Inflammatory macrophage (primary cell): ENCODE measurements around the gene TGM4.
A peak's percentile ranks its signal among the peaks of the same experiment; 100 is the strongest.
"Not testable (repeated sequence)": the region's sequence is repeated elsewhere in the genome, so short reads cannot be mapped to it uniquely, and the experiment has no call there.

Experiments used
- DNase-seq, 2 donors: peaks; one replicate each; pipeline ENCODE4 v3.0.0-alpha.2; 2020 to 2022

TGM4 gene

DNA sequence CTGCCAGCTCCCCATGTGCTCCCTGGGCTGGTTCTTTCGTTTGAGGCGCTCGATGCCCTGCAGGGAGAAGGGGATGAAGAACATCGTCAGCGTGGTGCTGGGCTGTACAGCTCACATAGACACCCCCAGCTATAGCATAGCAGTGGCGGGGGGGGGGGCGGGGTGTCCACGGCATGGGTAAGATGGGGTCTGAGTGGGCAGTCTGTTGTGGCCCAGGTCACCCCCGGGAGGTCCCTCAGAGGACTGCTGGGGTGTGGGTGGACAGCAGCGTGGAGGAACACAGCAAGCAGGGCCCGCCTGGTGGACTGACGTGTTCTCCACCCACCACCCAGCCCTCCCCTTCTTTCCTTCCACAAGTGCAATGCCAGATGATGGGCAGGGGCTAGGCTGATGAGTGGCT is 43.7 kb downstream of the TGM4 start:
- DNase-seq, result no peak

DNA sequence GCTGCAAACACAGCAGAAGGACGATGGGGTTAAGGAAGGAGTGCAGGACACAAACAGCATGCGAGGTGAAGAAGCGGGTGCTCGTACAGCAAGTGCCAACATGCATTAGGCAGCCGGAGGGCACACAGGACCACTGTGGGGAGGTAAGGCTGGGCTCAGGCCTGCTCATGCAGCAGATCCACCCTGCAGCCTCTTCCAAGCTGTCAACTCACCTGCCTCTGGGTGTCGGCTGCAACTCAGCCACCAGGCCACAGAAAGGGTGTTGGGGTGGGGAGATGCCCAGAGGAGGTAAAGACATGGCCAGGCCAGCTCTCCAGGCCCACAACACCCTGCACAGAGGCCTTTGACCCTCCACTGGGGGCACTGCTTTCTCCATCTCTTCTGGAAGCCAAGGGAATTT is 44.2 kb downstream of the TGM4 start:
- DNase-seq, result no peak

DNA sequence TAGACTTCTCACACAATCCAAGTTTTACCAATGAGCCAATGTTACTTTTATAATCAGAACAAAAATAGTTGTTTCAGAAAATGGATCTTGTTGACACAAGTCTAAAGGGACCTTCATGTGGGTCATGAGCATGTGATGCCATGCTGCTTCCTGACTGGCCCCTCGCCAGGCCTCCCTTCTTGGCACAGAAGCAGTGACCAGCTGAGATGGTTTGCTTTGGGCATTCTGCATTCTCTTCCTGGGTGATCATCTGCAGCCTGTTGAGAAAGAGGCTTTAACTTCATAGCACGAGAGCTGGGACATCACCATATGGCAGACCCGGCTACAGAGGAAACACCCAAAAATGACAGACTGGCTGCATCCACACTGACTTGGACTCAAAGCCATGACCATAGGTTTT is 45.7 kb downstream of the TGM4 start:
- no peak for DNase-seq

DNA sequence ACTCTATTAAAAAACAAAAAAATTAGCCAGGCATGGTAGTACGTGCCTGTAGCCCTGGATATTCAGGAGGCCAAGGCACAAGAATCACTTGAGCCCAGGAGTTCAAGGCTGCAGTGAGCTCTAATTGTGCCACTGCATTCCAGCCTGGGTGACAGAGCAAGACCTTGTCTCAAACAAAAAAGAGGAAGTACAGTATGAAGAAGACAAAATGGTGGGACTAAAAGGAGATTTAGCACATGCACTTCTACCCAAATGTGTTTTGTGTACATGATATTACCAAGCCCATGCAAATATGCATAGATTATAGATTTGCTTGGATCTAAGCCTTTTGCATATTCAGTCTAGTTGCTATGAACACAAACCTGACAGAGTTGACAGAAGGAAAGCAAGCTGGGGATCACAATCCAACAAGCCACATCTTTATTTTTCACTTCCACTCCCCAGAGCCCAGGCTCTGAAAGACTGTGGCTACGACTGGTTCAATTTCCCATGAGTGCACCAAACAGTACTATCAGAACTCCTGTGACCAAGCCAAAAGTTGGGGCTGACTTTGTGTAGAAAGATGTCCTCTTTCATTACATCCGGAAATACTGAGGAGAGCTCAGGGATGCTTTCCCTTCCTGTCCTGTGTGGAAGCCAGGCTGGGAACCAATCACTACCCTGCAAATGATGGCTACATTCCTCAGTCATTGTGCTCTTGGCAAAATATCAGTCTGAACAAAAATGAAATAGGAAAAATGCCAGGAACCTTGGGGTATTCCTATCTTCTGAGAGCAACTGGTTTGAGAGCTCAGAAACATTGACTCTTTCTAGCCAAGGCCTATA is 49.4 kb downstream of the TGM4 start:
- DNase-seq, result no peak

DNA sequence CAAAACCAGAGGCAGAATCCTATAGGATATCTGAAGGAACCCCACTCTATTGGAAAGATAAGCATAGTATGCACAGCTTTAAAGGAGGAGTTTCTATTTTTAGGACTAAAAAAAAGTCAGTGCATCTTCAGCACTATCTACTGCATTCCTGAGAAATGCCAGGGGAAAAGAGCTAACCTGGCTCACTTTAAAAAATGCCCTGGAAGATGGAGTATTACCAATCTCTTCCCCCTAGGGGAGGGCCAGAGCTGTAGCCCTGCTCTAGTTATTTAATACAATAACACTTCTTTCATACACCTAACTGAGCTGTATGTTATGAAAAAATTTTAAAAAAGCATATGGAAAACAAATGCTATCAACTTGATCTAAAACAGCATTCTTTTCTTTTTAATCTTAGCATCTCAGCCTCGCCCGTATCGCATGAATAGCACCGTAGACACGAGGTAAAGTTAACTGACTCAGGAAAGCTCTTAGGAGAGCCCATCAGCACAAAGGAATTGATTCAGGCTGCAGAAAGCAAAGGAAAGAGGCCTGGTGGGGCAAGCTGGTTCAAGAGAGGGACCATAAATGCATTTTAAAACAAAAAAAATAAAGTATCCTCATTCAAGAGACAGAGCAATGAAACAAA is 50.2 kb downstream of the TGM4 start:
- no peak for DNase-seq

DNA sequence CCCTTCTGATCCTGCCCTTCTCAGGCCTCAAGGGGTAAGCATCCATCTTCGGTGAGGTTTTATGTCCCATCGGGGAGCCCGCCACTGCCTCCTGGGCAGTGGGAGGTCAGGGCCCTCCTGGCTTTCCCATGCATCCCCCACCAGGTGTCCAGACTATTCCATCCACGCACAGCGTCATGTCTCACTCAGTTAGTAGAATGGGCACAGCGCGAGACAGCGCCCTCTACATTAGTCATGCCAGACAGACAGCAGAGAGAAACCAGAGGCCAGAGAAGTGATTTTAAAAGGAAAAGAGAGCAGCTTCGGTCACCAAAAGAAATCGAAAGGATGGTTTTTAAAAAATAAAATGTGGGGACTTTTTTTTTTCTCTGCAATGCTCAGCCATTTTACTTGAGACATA is 51.8 kb downstream of the TGM4 start:
- DNase-seq, result no peak

DNA sequence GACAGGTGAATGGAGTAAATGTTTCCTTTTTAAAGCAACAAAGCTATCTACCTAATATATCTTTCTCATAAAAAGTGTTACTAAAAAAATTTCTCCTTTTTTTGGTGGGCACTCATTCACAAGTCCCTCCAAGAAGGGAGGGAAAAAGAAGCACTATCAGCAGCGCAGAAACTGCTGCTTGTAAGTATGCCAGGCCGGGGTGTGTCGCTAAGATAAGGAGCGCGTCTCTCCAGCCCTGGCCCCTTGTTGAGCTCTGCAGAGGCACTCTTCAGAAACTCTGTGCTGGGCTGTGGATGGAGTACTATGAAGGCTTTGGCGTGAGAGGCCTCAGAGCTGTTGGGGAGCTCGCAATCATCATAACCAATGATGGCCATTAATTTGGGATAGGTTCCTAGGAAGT is 52.5 kb downstream of the TGM4 start:
- DNase-seq, result no peak

DNA sequence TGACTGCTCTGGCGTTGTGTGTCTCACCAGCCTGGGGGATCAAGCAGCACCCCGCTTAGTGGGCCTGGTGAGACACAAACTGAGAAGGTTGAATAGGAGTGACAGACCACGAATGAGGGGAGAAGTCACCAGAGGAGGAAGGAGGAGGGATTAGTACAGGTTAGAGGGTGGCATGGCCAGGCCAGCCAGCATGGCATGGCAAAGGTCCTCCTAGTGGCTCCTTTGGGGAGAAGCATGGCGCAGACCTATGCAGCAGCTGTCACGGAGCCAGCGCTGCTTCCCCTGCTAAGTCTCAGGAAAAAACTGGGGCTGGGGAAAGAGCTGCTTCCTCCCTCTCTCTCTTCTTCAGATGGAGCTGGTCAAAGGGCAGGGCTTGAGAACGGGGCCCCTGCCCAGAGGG is 53.0 kb downstream of the TGM4 start:
- no peak for DNase-seq

DNA sequence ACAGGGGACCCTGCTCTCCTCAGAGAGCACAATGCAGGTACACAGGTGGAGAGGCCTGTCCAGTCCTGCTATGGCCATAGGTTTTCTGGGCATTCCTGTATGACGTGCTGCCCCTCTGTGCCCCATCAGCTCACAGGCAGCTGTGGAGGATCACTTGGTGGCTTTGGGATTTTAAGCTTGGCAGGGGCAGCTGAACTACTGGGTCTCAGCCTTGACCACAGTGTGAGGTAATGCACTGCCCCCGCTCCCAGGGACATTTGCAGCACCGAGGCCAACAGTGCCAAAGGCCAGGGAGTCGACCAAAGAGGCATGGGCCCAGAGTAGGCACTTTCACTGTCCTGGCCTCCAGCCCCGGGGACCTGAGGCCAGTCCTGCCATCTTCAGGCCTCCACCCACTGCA is 55.4 kb downstream of the TGM4 start:
- no peak for DNase-seq

DNA sequence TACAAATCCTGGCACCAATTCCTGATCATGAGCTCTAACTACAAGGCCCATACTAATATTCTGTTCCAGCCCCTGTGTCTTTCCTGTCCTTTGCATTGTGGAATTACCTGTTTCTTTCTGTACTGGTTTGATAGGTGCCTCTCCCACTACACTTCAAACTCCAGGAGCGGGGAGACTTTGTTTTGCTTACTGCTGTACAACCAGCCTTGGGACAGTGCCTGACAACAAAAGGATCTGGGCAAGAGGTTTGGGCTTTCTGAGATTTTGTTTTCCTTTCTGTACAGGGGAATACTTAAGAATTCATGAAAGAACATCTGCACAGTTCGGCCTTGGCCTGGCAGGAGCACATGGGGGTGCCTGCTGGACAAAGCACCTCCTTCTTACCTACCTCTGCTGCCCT is 56.5 kb downstream of the TGM4 start:
- DNase-seq, result no peak

DNA sequence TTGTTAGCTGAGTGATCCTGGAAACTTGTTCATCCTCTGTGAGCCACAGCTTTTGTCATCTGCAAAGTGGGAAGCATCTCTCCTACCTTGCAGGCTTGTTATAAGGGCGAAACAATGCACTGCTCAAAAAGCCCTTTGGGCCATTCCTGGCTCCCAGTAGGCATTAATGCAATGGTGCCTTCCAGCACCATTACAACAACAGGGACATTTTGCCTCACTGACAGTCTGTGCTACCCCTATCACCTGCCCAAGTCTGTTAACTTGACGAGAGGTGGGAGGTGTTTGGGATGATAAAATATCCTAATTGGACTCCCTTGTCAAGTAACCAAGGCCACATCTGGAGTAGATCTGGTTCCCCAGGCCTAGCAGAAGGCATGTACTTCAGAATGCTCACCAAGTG is 57.4 kb downstream of the TGM4 start:
- DNase-seq, result no peak

DNA sequence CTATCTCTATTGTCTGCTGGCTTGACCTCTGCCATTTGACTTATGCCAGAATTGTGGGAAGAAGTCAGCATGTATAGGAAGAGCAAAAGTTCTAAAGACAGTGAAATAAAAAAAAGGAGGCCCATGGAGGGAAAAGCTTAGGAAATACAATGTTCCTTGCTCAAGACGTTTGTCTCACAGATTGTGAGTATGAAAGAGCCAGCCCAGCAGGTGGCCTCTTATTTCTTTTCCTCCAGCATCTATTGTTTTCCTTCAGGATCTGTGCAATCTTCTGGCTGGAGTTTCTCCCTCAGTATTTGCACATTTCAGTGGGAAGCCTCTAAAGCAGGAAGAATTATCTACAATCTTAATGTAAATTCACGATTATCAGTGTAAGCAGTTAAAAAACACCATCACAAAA is 57.9 kb downstream of the TGM4 start:
- DNase-seq, result no peak

DNA sequence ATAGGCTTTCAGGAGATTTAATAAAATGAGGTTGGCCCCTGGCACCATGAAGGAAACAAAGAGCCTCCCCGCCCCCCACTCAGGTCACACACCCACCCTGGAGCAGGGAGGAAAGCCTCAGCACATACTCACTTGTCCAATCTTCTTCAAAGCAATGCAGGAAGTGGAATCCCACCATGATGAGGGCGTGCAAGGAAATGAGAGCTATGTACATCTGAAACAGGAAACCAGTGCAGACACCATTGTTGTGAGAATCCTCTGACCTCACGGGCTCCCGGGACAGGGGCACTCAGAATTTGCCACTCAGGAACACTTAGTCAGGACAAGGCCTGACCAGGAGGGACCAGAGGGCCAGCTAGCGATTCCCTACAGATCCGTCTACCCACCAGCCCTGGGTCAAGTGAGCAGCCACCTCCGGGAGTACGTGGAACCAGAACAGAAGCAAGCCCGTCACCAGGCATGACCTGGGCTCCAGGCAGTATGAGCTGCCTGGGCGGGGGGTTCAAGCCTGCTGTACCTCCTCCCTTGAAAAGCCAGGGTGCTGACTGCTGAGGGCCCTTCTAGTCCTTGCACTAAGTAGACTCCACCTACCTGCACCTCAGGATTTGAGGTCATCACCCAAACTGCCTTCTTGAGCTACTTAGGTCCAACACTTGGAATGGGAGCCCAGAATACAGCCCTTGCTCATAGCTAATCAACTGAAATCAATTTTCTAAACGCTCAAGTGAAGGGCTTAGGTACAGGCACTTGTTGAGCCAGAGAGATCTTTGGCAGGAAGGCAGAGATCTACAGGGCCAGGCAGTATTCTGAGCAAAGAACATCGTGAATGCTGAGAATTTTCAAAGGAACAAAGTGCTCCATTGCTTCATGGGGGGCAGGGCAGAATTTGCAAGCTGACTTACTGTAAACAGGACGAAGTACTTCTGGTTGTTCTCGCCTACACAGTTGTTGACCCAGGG is 58.9 kb downstream of the TGM4 start:
- no peak for DNase-seq

DNA sequence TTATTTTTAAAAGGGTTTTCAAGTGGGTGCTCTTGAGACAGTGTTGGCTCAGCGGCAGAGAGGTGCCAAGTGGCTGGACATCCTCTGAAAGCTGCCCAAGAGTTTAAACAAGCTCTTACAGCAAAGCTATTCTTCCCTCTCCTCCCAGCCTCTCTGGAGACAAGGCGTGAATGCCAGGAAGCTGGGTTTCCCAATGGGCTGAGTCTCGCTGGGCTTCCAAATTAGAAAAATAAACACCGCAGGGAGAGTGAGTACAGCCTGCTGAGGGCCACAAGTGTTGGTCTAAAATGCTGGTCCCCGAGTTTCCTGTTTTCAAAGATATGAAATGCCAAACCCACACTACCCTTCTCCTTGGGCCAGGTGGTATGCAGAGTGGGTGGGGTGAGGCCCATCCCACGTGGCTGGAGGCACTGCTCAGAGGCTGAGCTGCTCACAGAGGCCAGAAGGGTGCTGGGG is 65.2 kb downstream of the TGM4 start:
- no peak for DNase-seq

DNA sequence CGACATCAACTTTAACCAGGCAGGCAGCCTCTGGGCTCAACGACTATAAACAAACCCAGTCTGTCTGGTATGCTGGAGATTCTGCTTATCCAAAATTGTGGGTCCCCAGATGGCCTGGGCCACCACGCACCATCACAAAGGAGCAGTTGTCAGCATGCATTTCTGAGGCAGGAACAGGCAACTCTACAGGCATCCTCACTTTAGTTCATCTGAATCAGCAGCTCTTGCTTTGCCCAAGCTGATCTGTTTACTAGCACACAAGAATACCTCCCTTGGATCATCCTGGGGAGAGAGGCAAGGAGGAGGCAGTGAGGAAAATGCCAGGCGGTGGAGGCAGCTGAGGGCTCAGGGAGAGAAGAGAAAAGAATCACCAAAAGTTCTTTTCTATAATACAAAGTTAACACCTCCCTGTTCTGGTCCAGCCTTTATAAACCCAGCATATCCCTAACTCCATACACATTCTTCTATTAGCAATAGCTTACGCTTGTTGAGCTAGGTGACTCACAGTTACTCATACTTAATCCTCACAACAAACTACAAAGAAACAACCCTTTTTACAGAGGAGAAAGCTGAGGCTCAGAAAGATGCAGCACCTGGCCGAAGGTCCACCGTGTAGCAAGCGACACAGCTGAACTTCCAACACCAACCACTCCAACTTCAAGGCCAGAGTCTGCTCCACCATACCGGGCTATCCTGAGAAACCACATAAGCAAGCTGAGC is 68.0 kb downstream of the TGM4 start:
- DNase-seq, result no peak

DNA sequence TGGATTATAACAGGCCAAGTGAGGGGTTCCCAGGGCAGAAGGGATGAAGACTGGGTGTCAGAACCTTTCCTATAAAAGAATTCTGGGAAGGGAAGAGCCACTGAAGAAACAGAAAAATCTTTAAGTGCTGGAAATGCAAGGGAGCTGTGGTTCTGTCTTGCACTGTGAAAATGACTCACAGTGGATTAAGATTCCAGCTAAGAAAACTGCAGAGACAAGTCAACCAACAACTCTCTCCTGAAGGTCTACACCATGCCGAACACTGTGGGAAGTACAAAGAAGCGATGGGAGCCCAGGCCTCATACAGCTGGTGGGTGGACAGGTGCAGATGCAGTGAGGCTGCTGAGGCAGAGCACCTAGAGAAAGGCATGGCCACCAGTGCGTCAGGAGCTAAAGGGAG is 73.8 kb downstream of the TGM4 start:
- DNase-seq, result no peak

DNA sequence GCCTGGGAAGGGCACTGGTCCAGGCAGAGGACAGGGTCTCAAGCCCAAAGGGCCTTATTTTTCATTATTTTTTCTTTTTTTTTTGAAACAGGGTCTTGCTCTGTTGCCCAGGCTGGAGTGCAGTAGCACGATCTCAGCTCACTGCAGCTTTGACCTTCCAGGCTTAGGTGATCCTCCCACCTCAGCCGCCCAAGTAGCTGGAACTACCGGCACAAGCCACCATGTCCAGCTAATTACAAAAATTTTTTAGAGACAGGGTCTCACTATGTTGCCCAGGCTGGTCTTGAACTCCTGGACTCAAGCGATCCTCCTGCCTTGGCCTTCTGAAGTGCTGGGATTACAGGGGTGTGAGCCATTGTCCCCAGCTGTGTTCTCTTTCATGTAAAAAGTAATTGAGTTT is 75.4 kb downstream of the TGM4 start:
- DNase-seq, result not testable (repeated sequence)

DNA sequence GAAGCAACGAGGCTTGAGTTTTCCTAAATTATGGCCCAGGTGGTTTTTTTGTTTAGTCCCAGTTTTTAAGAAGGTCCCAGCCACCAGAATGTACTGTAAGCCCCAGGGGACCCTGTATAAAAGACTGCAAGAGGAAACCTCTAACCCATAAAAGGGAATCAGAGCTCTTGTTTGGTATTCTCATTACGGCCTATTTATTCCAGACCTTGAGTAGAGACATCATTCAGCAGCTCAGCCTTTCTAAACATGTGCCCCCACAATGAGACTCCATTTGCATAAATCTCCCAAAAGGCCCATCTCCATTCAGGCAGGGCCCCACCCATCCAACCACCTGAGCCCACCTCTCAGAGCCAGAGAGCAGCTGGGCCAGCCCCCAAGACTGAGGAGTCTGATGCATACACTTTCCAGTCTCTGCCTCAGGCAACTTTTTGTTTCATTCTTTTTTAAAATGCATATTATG is 75.9 kb downstream of the TGM4 start:
- DNase-seq, result no peak

DNA sequence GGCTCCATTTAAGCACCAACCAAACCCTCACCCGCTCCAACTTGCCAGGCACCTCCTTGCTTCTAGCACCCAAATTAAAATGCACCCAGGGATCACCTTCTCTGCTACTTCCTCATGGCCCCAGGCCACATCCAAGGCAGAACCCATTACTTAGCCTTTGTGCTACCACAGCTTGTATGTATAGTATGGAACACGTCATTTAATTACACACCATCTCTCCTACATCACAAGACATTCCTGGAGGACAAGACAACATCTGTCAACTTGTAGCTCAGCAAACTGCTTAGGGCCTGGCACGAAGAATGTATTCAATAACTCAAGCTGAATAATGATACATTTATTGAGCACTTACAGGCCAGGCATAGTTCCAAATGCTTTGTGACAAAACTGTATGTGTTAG is 78.3 kb downstream of the TGM4 start:
- DNase-seq, result no peak

DNA sequence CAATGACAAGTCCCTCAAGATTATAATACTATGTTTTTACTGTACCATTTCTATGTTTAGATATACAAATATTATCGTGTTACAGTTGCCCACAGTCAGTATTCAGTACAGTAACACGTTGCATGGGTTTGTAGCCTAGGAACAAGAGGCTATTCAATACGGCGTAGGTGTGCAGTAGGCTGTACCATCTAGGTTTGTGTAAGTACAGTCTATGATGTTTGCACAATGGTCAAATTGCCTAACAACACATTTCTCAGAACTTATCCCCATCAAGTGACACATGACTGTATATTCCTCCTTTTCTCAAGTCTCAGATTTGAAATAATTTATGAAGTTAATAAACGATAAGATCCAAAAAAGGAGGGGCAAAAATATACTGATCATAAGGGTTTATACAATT is 79.9 kb downstream of the TGM4 start:
- DNase-seq, result peak; percentile 90 to 94

DNA sequence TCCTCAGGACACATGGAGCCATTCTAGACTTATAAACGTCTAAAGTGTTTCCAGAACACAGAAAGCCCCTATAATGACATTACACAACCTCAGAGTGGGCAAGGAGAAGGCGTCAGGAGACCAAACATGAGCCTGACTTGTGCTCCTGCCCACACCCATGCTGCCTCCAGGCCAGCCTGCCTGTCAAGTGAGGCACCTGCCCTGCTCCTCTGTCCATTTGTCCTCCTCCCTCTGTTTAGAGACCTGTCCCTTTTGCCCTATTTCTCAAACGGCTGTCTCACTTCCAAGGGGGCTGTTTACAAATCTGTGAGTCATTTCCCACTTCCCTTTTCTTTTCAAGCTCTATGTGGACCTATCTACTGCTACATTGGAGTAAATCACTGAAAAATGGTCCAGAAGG is 80.6 kb downstream of the TGM4 start:
- DNase-seq, result peak; percentile 88 to 90

DNA sequence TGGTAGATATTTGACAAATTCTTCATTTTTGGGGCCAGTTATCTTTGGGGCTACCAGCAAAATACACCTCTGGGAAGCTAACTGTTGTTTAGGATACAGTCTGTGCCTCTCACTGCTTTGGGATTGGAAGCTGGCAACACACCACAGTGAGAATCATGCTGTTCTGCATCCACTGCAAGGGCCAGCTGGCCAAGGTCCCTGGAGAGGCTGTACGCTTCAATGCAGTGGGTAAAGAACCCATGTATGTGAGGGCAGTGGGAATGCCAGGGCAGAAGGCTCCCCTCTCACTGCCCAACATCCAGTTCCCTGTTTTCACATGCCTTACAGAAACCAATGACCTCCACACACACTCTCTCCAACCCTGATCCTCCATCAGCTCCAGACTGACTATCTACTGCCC is 81.5 kb downstream of the TGM4 start:
- no peak for DNase-seq

DNA sequence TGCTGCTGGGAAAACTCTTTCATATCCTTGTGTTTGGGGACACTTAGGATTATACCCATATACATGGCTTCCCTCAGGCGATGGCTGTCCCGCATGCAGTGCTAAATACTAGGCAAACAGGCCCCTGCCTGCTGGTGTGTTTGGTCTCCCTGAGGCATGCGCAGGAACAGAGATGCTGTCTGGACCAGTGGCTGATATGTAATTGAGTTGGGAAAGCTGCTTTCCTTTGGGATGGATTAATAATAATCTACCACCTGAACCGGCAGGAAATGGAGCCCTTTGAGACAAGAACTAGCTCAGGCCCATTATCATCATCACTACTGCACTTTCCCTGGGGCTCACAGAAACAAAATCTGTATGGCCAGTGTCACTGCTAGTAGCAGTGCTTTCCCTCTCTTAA is 83.6 kb downstream of the TGM4 start:
- no peak for DNase-seq
